OCI-LY1 (cell line): ENCODE measurements around the gene FGGY.

Experiments used
- H2AFZ ChIP-seq: fragments of 200-600 bp; sonication (generic), shearing (Covaris generic); 2 replicates; pipeline ENCODE4 v1.6.0; 2014; ENCODE audit warnings: antibody characterized with exemption, mild to moderate bottlenecking, low read length
- H3F3A ChIP-seq: fragments of 200-600 bp; sonication (generic), shearing (Covaris generic); 2 replicates; pipeline ENCODE4 v1.6.0; 2014; ENCODE audit warnings: mild to moderate bottlenecking, antibody characterized with exemption, low read length, moderate library complexity; ENCODE audit not compliant: insufficient read depth
- H3K27ac ChIP-seq: fragments of 200-600 bp; sonication (generic); 2 replicates; pipeline ENCODE4 v1.5.1; 2014; ENCODE audit warnings: low read length, mixed run types, mild to moderate bottlenecking, low read depth; ENCODE audit not compliant: poor library complexity, severe bottlenecking
- H3K27me3 ChIP-seq: fragments of 200-600 bp; sonication (generic); 2 replicates; pipeline ENCODE4 v1.6.0; 2014; ENCODE audit warnings: antibody characterized with exemption, mild to moderate bottlenecking, low read length, moderate library complexity; ENCODE audit not compliant: insufficient read depth
- H3K36me3 ChIP-seq: fragments of 200-600 bp; sonication (generic); 2 replicates; pipeline ENCODE4 v1.6.1; 2014; ENCODE audit warnings: mild to moderate bottlenecking, antibody characterized with exemption, low read length, moderate library complexity, mixed read lengths; ENCODE audit not compliant: insufficient read depth
- H3K4me1 ChIP-seq: fragments of 200-600 bp; sonication (generic); 2 replicates; pipeline ENCODE4 v1.5.1; 2014; ENCODE audit warnings: mild to moderate bottlenecking, low read length, moderate library complexity; ENCODE audit not compliant: insufficient read depth, severe bottlenecking
- H3K4me2 ChIP-seq: fragments of 200-600 bp; sonication (generic), shearing (Covaris generic); 2 replicates; pipeline ENCODE4 v1.6.1; 2014; ENCODE audit warnings: low read length
- H3K4me3 ChIP-seq: fragments of 200-600 bp; sonication (generic); 2 replicates; pipeline ENCODE4 v1.5.1; 2014; ENCODE audit warnings: low read length, low read depth, mild to moderate bottlenecking, mixed read lengths; ENCODE audit not compliant: poor library complexity, severe bottlenecking
- H3K79me2 ChIP-seq: fragments of 200-600 bp; shearing (Covaris generic); 2 replicates; pipeline ENCODE4 v1.6.1; 2016; ENCODE audit warnings: mixed run types, low read length, mixed read lengths; ENCODE audit not compliant: insufficient read depth
- H3K9ac ChIP-seq: fragments of 200-600 bp; sonication (generic), shearing (Covaris generic); 2 replicates; pipeline ENCODE4 v1.6.1; 2014; ENCODE audit warnings: mild to moderate bottlenecking, low read length, mixed read lengths
- H3K9me2 ChIP-seq: fragments of 200-600 bp; sonication (generic), shearing (Covaris generic); 2 replicates; pipeline ENCODE4 v1.6.1; 2014; ENCODE audit warnings: low read depth, mild to moderate bottlenecking, low read length, mixed read lengths
- H3K9me3 ChIP-seq: fragments of 200-600 bp; shearing (Covaris generic); 2 replicates; pipeline ENCODE4 v1.6.1; 2014; ENCODE audit warnings: low read length, mixed read lengths
- H4K20me1 ChIP-seq: fragments of 200-600 bp; sonication (generic), shearing (Covaris generic); 2 replicates; pipeline ENCODE4 v1.6.0; 2016; ENCODE audit warnings: mild to moderate bottlenecking, low read length; ENCODE audit not compliant: insufficient read depth
- CTCF ChIP-seq: fragments of 200-600 bp; sonication (generic), shearing (Covaris generic); IDR thresholded peaks from 2 replicates; pipeline ENCODE4 v1.5.1; 2017; ENCODE audit warnings: mild to moderate bottlenecking, antibody characterized with exemption, low read length, moderate library complexity, mixed read lengths
- EZH2 ChIP-seq: fragments of 200-600 bp; sonication (generic), shearing (Covaris generic); IDR thresholded peaks from 2 replicates; pipeline ENCODE4 v1.8.0; 2017; ENCODE audit warnings: borderline replicate concordance, mixed run types, mild to moderate bottlenecking, antibody characterized with exemption, low read length, moderate library complexity, mixed read lengths

The FGGY gene

GRCh38 chr1:59258412-59259032, 38.4 kb upstream of the FGGY start:
- H3K27ac ChIP-seq: no peak overlapping the region
- no peaks in the 10 kb centered on the region for H4K20me1 ChIP-seq
- no peaks in the 10 kb centered on the region for H3K36me3 ChIP-seq
- H3F3A ChIP-seq: no peaks in the 10 kb centered on the region
- H3K9me2 ChIP-seq: no peaks in the 10 kb centered on the region
- no peaks in the 10 kb centered on the region for H3K79me2 ChIP-seq
- no peak overlapping the region for H3K9ac ChIP-seq
- no peaks in the 10 kb centered on the region for H3K27me3 ChIP-seq
- H3K9me3 ChIP-seq: no peaks in the 10 kb centered on the region
- no peak overlapping the region for H3K4me2 ChIP-seq
- no peak overlapping the region for H3K4me3 ChIP-seq
- H3K4me1 ChIP-seq: no peaks in the 10 kb centered on the region
- no peak overlapping the region for H2AFZ ChIP-seq
- no peak for TF ChIP-seq EZH2
- TF ChIP-seq CTCF: no peak

- Histone ChIP-seq H4K20me1 (no peaks in the 10 kb centered on the region), H3K9me2 (no peaks in the 10 kb centered on the region), H3K4me1 (peaks cover 10% of the 10 kb centered on the region), H3F3A (no peaks in the 10 kb centered on the region), H3K4me3 (no peak overlapping the region), H2AFZ (no peak overlapping the region), H3K36me3 (no peaks in the 10 kb centered on the region), H3K27me3 (no peaks in the 10 kb centered on the region), H3K79me2 (no peaks in the 10 kb centered on the region), H3K9ac (no peak overlapping the region), H3K4me2 (no peak overlapping the region), H3K9me3 (no peaks in the 10 kb centered on the region), H3K27ac (no peak overlapping the region)
- TF ChIP-seq CTCF (no peak), EZH2 (no peak)
Observed at GRCh38 chr1:59261537-59261936, 35.4 kb upstream of the FGGY start.

GRCh38 chr1:59262631-59263030, 34.3 kb upstream of the FGGY start:
- H3F3A ChIP-seq: no peaks in the 10 kb centered on the region
- H2AFZ ChIP-seq: no peak overlapping the region
- H3K4me3 ChIP-seq: no peak overlapping the region
- TF ChIP-seq EZH2 (no peak), CTCF (no peak)
- no peaks in the 10 kb centered on the region for H3K9me2 ChIP-seq
- no peaks in the 10 kb centered on the region for H3K79me2 ChIP-seq
- no peak overlapping the region for H3K9ac ChIP-seq
- H3K9me3 ChIP-seq: no peaks in the 10 kb centered on the region
- no peaks in the 10 kb centered on the region for H3K27me3 ChIP-seq
- no peaks in the 10 kb centered on the region for H4K20me1 ChIP-seq
- peaks cover 18% of the 10 kb centered on the region for H3K4me1 ChIP-seq
- H3K27ac ChIP-seq: no peak overlapping the region
- H3K4me2 ChIP-seq: no peak overlapping the region
- H3K36me3 ChIP-seq: no peaks in the 10 kb centered on the region
